Kidney (tissue), 14 donors: ENCODE data around the gene HM13. TPM values are rescaled to one million over a fixed set of nuclear protein-coding genes. Genes with fewer than 3 reads are reported as not detected.
A peak's percentile ranks its signal among the peaks of the same experiment; 100 is the strongest.

ENCODE experiments used
- DNase-seq, 5 donors: peaks; one replicate each; pipeline ENCODE4 v3.0.0-alpha.2; 2013 to 2020
- FAIRE-seq: peaks from 2 replicates; lab custom pipeline; 2012; peaks lifted over from hg19 to GRCh38; lab: Jason Lieb, UNC
- H3K27ac ChIP-seq, 2 donors: one replicate each; pipeline ENCODE4 v1.7.0; 2013; ENCODE audit warnings: low read depth in 2 of 2, low read length in 2 of 2, inconsistent platforms in 1 of 2
- H3K27me3 ChIP-seq: one replicate; pipeline ENCODE4 v1.7.1; 2013; ENCODE audit warnings: low read length, inconsistent platforms; ENCODE audit not compliant: control insufficient read depth, insufficient read depth
- H3K36me3 ChIP-seq, 3 donors: one replicate each; pipeline versions ENCODE4 v1.7.0 to v1.7.1; 2013; ENCODE audit warnings: low read length in 3 of 3, control low read depth in 1 of 3, inconsistent platforms in 1 of 3; ENCODE audit not compliant: insufficient read depth in 3 of 3, control insufficient read depth in 2 of 3
- H3K4me1 ChIP-seq, 3 donors: one replicate each; pipeline versions ENCODE4 v1.7.0 to v1.7.1; 2013; ENCODE audit warnings: low read length in 3 of 3, inconsistent platforms in 1 of 3, low read depth in 1 of 3; ENCODE audit not compliant: control insufficient read depth in 2 of 3, insufficient read depth in 2 of 3
- H3K4me3 ChIP-seq, 3 donors: one replicate each; pipeline versions ENCODE4 v1.7.0 to v1.8.1; 2013; ENCODE audit warnings: low read length in 3 of 3, control low read depth in 1 of 3, inconsistent platforms in 1 of 3
- H3K9ac ChIP-seq, 3 donors: one replicate each; pipeline versions ENCODE4 v1.7.0 to v1.7.1; 2013; ENCODE audit warnings: low read length in 3 of 3, control low read depth in 1 of 3, inconsistent platforms in 1 of 3
- H3K9me3 ChIP-seq, 3 donors: one replicate each; pipeline versions ENCODE4 v1.7.0 to v1.7.1; 2013; ENCODE audit warnings: low read length in 3 of 3, control low read depth in 1 of 3, inconsistent platforms in 1 of 3; ENCODE audit not compliant: control insufficient read depth in 2 of 3, insufficient read depth in 1 of 3
- intact Hi-C: fragments of 100-400 bp; cut with DNase I; formaldehyde crosslinking; loops from one replicate; pipeline ENCODE4 v1.11.1; 2022
- polyA plus RNA-seq: library from polyadenylated mRNA; stranded (reverse); fragments of 350-450 nt; fragmentation: Illumina TruSeq; extraction: RNeasy Lipid Tissue Mini Kit (QIAGEN cat#74804); gene quantifications from one replicate; pipeline ENCODE4 v1.2.3, GENCODE V29; 2014; ENCODE audit warnings: low read depth, low replicate concordance; ENCODE audit not compliant: insufficient read depth
- total RNA-seq: library from RNA; stranded (reverse); fragmentation: NEBNext Ultra II Directional; extraction: Animal tissue kit (Norgen Biotek cat#: 25700); gene quantifications from one replicate; pipeline ENCODE4 v1.2.1, GENCODE V29; 2021
- TF ChIP-seq, protein P1 (sequence below): IDR thresholded peaks from 3 replicates; pipeline ENCODE4 v1.5.1; 2012; ENCODE audit warnings: mild to moderate bottlenecking, moderate library complexity, borderline replicate concordance; ENCODE audit not compliant: insufficient read depth; ENCODE audit errors: extremely low read depth
- donor health status: control.
- donor health status: control.
- donor health status: control.
- donor health status: control.
- donor health status: control.
- donor health status: DM: yes; HTN: yes; CAD: no.
- donor health status: Normal renal cell carcinoma (clear cell type).

The HM13 gene
- total and polyA plus RNA-seq, 2 donors from 2014 or later = 154 to 174 TPM

DNA sequence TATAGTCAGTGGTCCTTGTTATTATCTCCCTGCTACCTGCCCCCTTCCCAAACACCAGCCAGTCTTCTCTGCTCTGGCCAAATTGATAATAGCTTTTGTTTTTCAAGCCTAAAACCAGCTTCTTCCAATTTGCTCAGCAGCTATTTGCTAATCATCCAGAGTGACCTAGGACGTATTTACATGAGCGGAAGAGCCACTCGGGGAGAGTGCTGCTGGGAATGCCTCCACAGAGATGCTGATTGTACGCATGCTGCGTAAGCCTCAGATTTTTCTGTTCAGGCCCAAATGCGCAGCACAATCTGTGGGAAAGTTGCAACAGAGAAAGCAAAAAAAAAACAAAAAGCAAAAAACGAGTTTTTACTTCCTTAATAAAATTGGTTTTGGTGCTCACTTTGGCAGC, 66.5 kb downstream of the HM13 start:
- TF ChIP-seq, protein P1, sequence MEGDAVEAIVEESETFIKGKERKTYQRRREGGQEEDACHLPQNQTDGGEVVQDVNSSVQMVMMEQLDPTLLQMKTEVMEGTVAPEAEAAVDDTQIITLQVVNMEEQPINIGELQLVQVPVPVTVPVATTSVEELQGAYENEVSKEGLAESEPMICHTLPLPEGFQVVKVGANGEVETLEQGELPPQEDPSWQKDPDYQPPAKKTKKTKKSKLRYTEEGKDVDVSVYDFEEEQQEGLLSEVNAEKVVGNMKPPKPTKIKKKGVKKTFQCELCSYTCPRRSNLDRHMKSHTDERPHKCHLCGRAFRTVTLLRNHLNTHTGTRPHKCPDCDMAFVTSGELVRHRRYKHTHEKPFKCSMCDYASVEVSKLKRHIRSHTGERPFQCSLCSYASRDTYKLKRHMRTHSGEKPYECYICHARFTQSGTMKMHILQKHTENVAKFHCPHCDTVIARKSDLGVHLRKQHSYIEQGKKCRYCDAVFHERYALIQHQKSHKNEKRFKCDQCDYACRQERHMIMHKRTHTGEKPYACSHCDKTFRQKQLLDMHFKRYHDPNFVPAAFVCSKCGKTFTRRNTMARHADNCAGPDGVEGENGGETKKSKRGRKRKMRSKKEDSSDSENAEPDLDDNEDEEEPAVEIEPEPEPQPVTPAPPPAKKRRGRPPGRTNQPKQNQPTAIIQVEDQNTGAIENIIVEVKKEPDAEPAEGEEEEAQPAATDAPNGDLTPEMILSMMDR = no peak
- intact Hi-C loops = no loop called here
- H3K36me3 ChIP-seq = no peaks in the 10 kb centered on the region
- H3K4me1 ChIP-seq = no peaks in the 10 kb centered on the region
- no peak overlapping the region for H3K27ac ChIP-seq
- H3K27me3 ChIP-seq = no peaks in the 10 kb centered on the region
- FAIRE-seq = no peak
- no peak overlapping the region for H3K9ac ChIP-seq
- no peak overlapping the region for H3K4me3 ChIP-seq
- DNase-seq = no peak
- H3K9me3 ChIP-seq = no peaks in the 10 kb centered on the region

DNA sequence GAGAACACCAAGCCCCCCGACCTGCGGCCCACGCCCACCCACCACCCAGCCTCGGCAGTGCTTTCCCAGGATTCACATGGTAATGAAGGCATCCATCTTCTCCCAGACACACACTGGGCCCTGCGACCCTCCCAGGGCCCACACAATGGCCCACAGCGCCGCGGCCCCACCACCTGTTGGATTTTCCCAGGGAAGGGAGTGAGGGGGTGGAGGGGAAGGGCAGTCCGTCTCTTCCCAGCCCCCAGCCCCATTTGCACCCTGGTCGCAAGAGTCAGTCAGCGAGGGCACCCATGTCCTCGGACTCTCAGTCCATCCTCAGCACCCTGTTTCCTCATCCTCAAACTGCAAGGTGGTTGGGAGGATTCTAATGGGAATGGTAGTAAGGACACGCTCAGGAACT, 67.1 kb downstream of the HM13 start:
- TF ChIP-seq, protein P1 = no peak
- Histone ChIP-seq H3K9me3 (no peaks in the 10 kb centered on the region), H3K27me3 (no peaks in the 10 kb centered on the region), H3K27ac (no peak overlapping the region), H3K36me3 (no peaks in the 10 kb centered on the region), H3K4me3 (no peak overlapping the region), H3K4me1 (no peaks in the 10 kb centered on the region), H3K9ac (no peak overlapping the region)
- intact Hi-C loops = no loop called here
- FAIRE-seq (no peak), DNase-seq (no peak)

DNA sequence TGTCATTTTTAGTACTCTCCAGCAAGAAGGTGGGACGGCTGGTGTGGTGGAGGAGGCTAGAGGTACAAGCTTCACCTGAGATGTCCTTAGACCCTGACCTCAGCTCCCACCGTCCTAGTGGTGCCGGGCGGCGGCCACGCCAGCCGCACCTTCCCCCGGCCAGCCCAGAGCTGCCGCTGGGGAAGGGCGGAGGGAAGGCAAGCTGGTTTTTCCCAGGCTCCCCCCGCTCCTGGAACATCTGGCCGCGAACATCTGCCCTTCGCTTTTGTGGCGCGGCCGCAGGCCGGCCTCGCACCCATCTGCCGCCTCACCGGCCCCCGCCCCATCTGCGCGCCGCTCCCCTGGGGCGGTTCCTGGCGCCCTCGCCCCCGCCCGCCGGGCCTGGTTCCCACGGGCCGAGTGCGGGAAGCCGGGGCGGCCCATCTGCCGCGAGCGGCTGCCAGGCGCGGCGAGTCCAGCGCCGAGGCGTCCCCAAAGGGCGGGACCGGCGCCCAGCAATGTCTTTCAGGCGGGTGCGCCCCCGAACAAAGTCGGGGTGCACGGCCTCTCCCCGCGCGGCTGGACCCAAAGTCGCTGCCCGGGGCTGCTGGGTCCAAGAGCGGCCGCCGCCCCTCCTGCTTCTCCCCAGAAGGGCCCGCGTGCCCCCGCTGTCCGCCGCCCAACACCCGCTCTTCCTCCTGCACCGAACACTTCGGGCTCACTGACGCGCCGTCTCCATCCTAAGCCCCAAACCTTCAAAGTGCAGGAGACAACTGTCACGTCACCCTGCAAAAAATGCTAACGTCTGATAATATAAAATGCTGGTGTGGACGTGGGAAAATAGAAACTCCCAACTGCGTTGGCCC, 73.5 kb downstream of the HM13 start:
- DNase-seq = peak in 1 of 5 donors; percentile 66
- no peaks in the 10 kb centered on the region for H3K9me3 ChIP-seq
- H3K36me3 ChIP-seq = no peaks in the 10 kb centered on the region
- H3K4me3 ChIP-seq = peak overlapping the region; percentile 30 to 59 (median 46)
- H3K9ac ChIP-seq = peak overlapping the region in 1 of 3 donors; percentile 86
- intact Hi-C loops = no loop called here
- H3K27ac ChIP-seq = peak overlapping the region; percentile 33 to 85
- H3K27me3 ChIP-seq = no peaks in the 10 kb centered on the region
- peaks cover 0 to 2% (median 0%) of the 10 kb centered on the region in 3 donors for H3K4me1 ChIP-seq
- FAIRE-seq = no peak
- TF ChIP-seq, protein P1 = no peak
